ENCODE data around the gene KEL. TPM values are rescaled to one million over a fixed set of nuclear protein-coding genes. Genes with fewer than 3 reads are reported as not detected.

Gene KEL, protein sequence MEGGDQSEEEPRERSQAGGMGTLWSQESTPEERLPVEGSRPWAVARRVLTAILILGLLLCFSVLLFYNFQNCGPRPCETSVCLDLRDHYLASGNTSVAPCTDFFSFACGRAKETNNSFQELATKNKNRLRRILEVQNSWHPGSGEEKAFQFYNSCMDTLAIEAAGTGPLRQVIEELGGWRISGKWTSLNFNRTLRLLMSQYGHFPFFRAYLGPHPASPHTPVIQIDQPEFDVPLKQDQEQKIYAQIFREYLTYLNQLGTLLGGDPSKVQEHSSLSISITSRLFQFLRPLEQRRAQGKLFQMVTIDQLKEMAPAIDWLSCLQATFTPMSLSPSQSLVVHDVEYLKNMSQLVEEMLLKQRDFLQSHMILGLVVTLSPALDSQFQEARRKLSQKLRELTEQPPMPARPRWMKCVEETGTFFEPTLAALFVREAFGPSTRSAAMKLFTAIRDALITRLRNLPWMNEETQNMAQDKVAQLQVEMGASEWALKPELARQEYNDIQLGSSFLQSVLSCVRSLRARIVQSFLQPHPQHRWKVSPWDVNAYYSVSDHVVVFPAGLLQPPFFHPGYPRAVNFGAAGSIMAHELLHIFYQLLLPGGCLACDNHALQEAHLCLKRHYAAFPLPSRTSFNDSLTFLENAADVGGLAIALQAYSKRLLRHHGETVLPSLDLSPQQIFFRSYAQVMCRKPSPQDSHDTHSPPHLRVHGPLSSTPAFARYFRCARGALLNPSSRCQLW
- total RNA-seq, result 0.13 TPM in 1 of 2 replicates, not detected in the other

DNA sequence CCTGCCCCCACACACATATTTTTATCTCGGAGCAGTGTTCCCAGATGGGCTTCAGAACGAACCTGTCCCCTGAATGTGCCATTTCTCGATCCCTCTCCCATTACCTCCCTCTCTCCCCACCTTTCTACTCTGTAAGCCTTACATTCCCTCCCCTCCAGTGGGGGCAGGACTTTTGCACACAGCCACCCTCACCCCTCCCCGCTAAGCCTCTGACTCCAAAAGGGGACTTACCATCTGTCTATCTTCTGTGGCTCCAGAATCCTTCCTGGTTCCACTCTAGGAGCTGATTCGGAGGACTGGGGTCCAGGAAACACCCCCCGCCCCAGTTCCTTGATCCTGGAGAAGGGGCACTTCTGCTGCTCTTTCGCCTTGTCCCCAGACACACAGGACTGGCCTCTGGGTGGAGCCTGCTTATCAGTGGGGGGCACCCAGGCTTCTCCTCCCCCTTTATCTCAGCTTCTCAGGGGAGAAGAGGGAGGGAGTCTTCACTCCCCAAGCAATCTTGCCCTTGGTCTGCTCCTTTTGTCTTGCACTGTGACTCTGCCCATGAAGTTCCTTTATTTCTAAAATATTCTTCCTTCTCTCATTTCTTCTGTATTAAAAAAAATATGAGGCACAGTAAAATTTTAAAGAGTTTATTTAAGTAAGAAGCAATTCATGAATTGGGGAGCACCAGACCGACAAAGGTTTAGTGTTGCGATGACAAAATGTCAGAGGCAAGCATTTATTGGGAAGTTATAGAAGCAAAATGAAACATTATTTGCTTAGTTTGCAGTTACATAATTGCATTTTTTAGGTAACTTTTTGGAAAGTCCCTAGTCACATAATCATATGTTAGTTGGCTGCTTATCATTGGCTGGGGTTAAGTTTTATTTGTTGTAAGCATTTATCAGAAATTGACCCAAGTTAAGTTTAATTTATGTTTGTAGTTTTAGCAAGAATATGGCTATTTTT, at the start of gene KEL:
TSS of gene KEL (minus strand) at position 391 of the 954 bp plus-strand sequence. CDS start at position 234, 157 bp downstream.
- TF ChIP-seq, protein P1, sequence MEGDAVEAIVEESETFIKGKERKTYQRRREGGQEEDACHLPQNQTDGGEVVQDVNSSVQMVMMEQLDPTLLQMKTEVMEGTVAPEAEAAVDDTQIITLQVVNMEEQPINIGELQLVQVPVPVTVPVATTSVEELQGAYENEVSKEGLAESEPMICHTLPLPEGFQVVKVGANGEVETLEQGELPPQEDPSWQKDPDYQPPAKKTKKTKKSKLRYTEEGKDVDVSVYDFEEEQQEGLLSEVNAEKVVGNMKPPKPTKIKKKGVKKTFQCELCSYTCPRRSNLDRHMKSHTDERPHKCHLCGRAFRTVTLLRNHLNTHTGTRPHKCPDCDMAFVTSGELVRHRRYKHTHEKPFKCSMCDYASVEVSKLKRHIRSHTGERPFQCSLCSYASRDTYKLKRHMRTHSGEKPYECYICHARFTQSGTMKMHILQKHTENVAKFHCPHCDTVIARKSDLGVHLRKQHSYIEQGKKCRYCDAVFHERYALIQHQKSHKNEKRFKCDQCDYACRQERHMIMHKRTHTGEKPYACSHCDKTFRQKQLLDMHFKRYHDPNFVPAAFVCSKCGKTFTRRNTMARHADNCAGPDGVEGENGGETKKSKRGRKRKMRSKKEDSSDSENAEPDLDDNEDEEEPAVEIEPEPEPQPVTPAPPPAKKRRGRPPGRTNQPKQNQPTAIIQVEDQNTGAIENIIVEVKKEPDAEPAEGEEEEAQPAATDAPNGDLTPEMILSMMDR (IDR thresholded peaks at IDR 0.05; ENCODE audit: insufficient read depth, low read length, severe bottlenecking), result no peak
- DNase-seq (ENCODE audit: low read depth), result no peak
- Histone ChIP-seq H3K27me3 (ENCODE audit: control insufficient read depth, insufficient read depth, low read length) (peaks cover 3% of the 10 kb centered on the region), H3K4me3 (ENCODE audit: low read depth, low read length) (no peak within 1 kb of the TSS), H3K36me3 (ENCODE audit: control insufficient read depth, insufficient read depth, low read length) (no peaks in the 10 kb centered on the region)
- FAIRE-seq, result no peak

DNA sequence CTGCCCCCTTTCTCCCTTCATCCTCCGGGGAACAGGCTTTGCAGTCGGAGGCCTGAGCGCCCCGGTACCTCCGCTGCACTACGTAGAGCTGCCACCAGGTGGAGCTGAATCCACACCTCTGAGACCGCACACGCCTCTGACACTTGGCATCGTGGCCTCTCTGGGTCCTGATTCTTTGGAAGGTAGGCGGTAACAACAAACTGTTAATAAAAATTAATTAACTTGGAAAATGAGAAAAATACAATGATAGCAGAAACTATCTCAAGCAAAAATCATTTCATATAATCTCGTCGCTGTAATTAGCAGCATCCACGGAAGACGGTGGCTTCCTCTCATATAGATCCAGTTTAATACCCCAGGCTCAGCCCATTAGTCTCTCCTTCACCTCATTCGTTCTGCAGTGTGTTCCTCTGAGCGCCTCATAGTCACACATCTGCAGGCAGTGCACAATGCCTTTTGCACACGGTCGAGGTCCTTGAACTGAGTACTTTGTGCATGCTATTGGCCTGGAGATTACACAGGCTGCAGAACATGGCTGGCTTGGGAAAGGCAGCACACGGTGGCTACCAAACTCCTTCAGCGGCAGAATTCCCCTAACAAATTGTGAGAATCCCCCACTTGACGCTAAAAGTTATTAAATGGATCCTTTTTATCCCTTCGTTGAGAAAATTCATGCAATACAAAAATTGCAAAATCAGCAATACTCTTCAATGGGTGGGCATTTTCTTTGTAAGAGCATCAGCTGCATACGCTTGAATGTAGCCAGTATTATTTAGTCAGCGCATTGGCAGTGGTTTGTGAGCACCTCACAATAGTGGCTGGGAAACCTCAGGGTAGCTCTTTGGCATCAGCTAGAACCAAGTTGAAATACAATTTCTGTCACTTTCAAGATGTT, 46.1 kb upstream of the KEL start:
- no peak for FAIRE-seq
- H3K4me3 ChIP-seq (ENCODE audit: low read depth, low read length), result no peak overlapping the region
- H3K27me3 ChIP-seq (ENCODE audit: control insufficient read depth, insufficient read depth, low read length), result no peaks in the 10 kb centered on the region
- TF ChIP-seq, protein P1 (IDR thresholded peaks at IDR 0.05; ENCODE audit: insufficient read depth, low read length, severe bottlenecking), result peak; percentile 89
- no peaks in the 10 kb centered on the region for H3K36me3 ChIP-seq (ENCODE audit: control insufficient read depth, insufficient read depth, low read length)
- DNase-seq (ENCODE audit: low read depth), result peak; percentile 47

DNA sequence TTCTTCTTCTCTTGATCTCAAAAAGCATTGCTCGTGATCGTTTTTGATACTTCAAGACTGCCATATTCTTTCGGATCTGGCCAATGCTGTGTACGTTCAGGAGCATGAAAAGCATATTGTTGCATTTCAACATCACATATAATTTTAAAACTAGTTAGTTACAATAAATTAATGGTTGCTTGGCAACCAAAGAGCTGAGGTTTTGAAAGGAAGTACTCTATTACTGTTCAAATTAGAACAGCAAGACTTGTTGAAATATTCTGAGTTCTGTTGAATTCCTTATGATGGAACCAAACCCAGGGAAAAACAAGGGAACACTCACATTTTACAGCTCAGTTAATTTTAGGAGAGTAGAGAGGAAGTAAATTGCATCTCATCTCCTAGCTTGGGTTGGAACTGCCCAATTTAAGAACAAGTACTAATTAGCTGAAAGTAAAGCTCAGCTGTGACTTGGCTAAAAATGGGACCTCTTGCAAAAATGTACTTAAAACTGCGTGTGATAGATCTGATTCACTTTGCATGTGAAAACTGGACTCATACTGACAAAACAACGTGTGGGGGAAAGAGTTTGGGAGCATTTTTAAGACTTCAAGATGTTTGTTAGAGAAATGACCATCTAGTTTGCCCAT, 43.6 kb upstream of the KEL start:
- H3K27me3 ChIP-seq (ENCODE audit: control insufficient read depth, insufficient read depth, low read length), result no peaks in the 10 kb centered on the region
- H3K4me3 ChIP-seq (ENCODE audit: low read depth, low read length), result no peak overlapping the region
- H3K36me3 ChIP-seq (ENCODE audit: control insufficient read depth, insufficient read depth, low read length), result no peaks in the 10 kb centered on the region
- FAIRE-seq (no peak), DNase-seq (ENCODE audit: low read depth) (no peak)
- TF ChIP-seq, protein P1 (IDR thresholded peaks at IDR 0.05; ENCODE audit: insufficient read depth, low read length, severe bottlenecking), result no peak

DNA sequence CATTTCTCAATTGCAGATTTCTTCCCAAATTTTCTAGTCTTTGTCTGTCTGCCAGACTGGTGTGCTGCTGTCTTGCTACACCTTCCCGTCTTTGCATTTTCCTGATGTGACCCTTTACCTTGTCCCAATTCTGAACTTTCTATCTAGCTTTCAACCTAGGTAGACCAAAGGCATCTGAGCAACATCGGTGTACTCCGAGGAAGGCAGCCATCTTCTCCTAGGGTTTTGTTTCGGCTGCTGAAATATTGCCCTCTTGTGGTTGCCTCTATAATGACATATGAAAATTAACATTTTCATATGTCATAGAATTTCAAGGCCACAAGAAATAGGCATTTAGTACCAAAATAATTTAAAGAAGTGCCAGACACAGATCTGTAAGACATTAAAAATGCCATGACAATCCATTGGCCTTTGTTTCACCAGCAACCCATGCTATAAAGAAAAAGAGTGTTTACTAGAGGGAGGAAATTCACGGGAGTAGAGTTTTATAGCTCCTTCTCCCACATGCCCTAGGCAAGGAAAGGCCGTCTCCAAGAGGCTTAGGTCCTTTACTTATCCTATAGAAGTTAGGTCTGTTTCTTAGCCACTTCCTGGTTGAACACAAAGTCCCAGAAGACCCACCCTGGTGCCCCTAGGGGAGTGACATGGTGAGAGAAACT, 41.4 kb upstream of the KEL start:
- DNase-seq (ENCODE audit: low read depth) (peak; percentile 56), FAIRE-seq (peak; percentile 70)
- TF ChIP-seq, protein P1 (IDR thresholded peaks at IDR 0.05; ENCODE audit: insufficient read depth, low read length, severe bottlenecking), result peak; percentile 59
- H3K27me3 ChIP-seq (ENCODE audit: control insufficient read depth, insufficient read depth, low read length), result no peaks in the 10 kb centered on the region
- H3K4me3 ChIP-seq (ENCODE audit: low read depth, low read length), result no peak overlapping the region
- no peaks in the 10 kb centered on the region for H3K36me3 ChIP-seq (ENCODE audit: control insufficient read depth, insufficient read depth, low read length)

All from bronchial epithelial cell (primary cell).